HCT116 (cell line): ENCODE data around the gene DCDC2. TPM values are rescaled to one million over a fixed set of nuclear protein-coding genes. Genes with fewer than 3 reads are reported as not detected.

Source experiments
- ATAC-seq: fragments of 200-7000 bp; cut with Tn5 transposase; 2 replicates; pipeline ENCODE4 v1.9.1; 2020; ENCODE audit warnings: mild to moderate bottlenecking, moderate library complexity
- BruUV-seq: library from RNA; stranded (reverse); fragments of 400-500 nt; replicated peaks from 2 replicates; lab custom pipeline; 2021; lab: Mats Ljungman, UMichigan
- CTCF ChIA-PET: fragments of 300-600 bp; sonication (Branson Sonifier 250); formaldehyde crosslinking; loops from one replicate; lab custom pipeline; 2021; ENCODE audit warnings: antibody characterized with exemption; lab: Charles Lee
- POLR2A ChIA-PET: fragments of 300-600, 350-600 bp; sonication (Branson Sonifier 250); formaldehyde crosslinking; loops from one replicate; lab custom pipeline; 2021; ENCODE audit warnings: antibody characterized with exemption; lab: Charles Lee
- RAD21 ChIA-PET, 2 experiments: fragments of 300-600 bp; sonication (Branson Sonifier 250); formaldehyde crosslinking; loops; one replicate each; lab custom pipeline; 2023; ENCODE audit warnings: low total read pairs in 2 of 2; ENCODE audit not compliant: uncharacterized antibody in 2 of 2, unreplicated experiment in 2 of 2, low non-redundant PET in 1 of 2; lab: Charles Lee
- DNase-seq: peaks from one replicate; pipeline ENCODE4 v3.0.0-alpha.2; 2010; ENCODE audit warnings: low read depth, low spot score
- H2AFZ ChIP-seq: fragments of 200-600 bp; shearing (Covaris generic), sonication (generic); 2 replicates; pipeline ENCODE4 v1.6.1; 2017; ENCODE audit warnings: low read depth, mixed run types, mixed read lengths, antibody characterized with exemption, low read length; ENCODE audit not compliant: poor library complexity, severe bottlenecking
- H3K27ac ChIP-seq: 2 replicates; pipeline ENCODE4 v1.5.1; 2012; ENCODE audit warnings: low read depth, low read length
- H3K27me3 ChIP-seq: fragments of 200-600 bp; sonication (generic); 2 replicates; pipeline ENCODE4 v1.6.1; 2016; ENCODE audit warnings: mixed run types, low read length, mixed read lengths; ENCODE audit not compliant: insufficient read depth
- H3K36me3 ChIP-seq, 2 experiments: fragments of 200-500 bp in 1 of 2; fragments of 200-600 bp in 1 of 2; sonication (Bioruptor generic) in 1 of 2; sonication (generic) in 1 of 2; 2 replicates each; pipeline versions ENCODE4 v1.5.1 to v1.6.1; 2014 to 2016; ENCODE audit warnings: low read length in 2 of 2, inconsistent platforms in 1 of 2, mixed read lengths in 1 of 2, mixed run types in 1 of 2; ENCODE audit not compliant: insufficient read depth in 2 of 2, control insufficient read depth in 1 of 2
- H3K4me1 ChIP-seq, 2 experiments: fragments of 200-600 bp in 1 of 2; sonication (generic) in 1 of 2; 2 replicates each; pipeline versions ENCODE4 v1.5.1 to v1.6.1; 2012 to 2017; ENCODE audit warnings: low read length in 2 of 2, inconsistent platforms in 1 of 2, mild to moderate bottlenecking in 1 of 2, mixed read lengths in 1 of 2, mixed run types in 1 of 2, moderate library complexity in 1 of 2; ENCODE audit not compliant: insufficient read depth in 2 of 2, control insufficient read depth in 1 of 2
- H3K4me2 ChIP-seq: fragments of 200-600 bp; sonication (generic); 2 replicates; pipeline ENCODE4 v1.6.1; 2017; ENCODE audit warnings: mixed run types, low read length, mixed read lengths
- H3K4me3 ChIP-seq, 2 experiments: fragments of 200-600 bp in 1 of 2; sonication (generic) in 1 of 2; replicated peaks in 1 of 2; 2 replicates each; pipeline ENCODE4 v1.5.1; 2011 to 2016; ENCODE audit warnings: low read length in 2 of 2, control low read depth in 1 of 2, low read depth in 1 of 2, mild to moderate bottlenecking in 1 of 2, mixed read lengths in 1 of 2, mixed run types in 1 of 2
- H3K79me2 ChIP-seq: fragments of 200-600 bp; sonication (generic); 2 replicates; pipeline ENCODE4 v1.6.1; 2017; ENCODE audit warnings: mild to moderate bottlenecking, mixed run types, low read length, moderate library complexity, mixed read lengths; ENCODE audit not compliant: insufficient read depth
- H3K9ac ChIP-seq: fragments of 200-600 bp; sonication (generic); 2 replicates; pipeline ENCODE4 v1.6.1; 2016; ENCODE audit warnings: low read length, mixed read lengths
- H3K9me2 ChIP-seq: fragments of 200-600 bp; sonication (generic), shearing (Covaris generic); 2 replicates; pipeline ENCODE4 v1.6.1; 2017; ENCODE audit warnings: mixed run types, mild to moderate bottlenecking, moderate library complexity; ENCODE audit not compliant: insufficient read depth
- H3K9me3 ChIP-seq, 2 experiments: fragments of 200-500 bp in 1 of 2; fragments of 200-600 bp in 1 of 2; sonication (Bioruptor generic) in 1 of 2; sonication (generic) in 1 of 2; 2 replicates each; pipeline ENCODE4 v1.6.1; 2014 to 2017; ENCODE audit warnings: low read length in 2 of 2, mixed read lengths in 2 of 2, inconsistent platforms in 1 of 2, low read depth in 1 of 2, mild to moderate bottlenecking in 1 of 2, mixed run types in 1 of 2, moderate library complexity in 1 of 2; ENCODE audit not compliant: control insufficient read depth in 1 of 2, insufficient read depth in 1 of 2
- H4K20me1 ChIP-seq: fragments of 200-600 bp; sonication (generic), shearing (Covaris generic); 2 replicates; pipeline ENCODE4 v1.6.1; 2017; ENCODE audit warnings: mixed run types, mild to moderate bottlenecking, moderate library complexity; ENCODE audit not compliant: insufficient read depth
- CBX3 ChIP-seq: IDR thresholded peaks from 2 replicates; pipeline ENCODE4 v1.6.1; 2012; ENCODE audit warnings: low read depth
- EGR1 ChIP-seq: IDR thresholded peaks from 2 replicates; pipeline ENCODE4 v1.6.1; 2012; ENCODE audit warnings: low read depth
- ELF1 ChIP-seq: IDR thresholded peaks from 2 replicates; pipeline ENCODE4 v1.6.1; 2012; ENCODE audit warnings: low read depth, borderline replicate concordance
- EZH2 ChIP-seq: fragments of 200-600 bp; sonication (generic); IDR thresholded peaks from 2 replicates; pipeline ENCODE4 v1.6.1; 2017; ENCODE audit warnings: antibody characterized with exemption, mixed run types
- FOSL1 ChIP-seq: IDR thresholded peaks from 2 replicates; pipeline ENCODE4 v1.6.1; 2012; ENCODE audit warnings: low read depth
- SIN3A ChIP-seq: IDR thresholded peaks from 2 replicates; pipeline ENCODE4 v1.6.1; 2012; ENCODE audit warnings: low read depth
- TCF7L2 ChIP-seq: IDR thresholded peaks from 2 replicates; pipeline ENCODE4 v1.7.0; 2011; ENCODE audit warnings: borderline replicate concordance, inconsistent platforms; ENCODE audit not compliant: insufficient read depth, insufficient read length; ENCODE audit errors: extremely low read depth
- ZFX ChIP-seq: fragments of 450-650 bp; IDR thresholded peaks from 2 replicates; pipeline ENCODE4 v1.6.1; 2017
- ZNF274 ChIP-seq: fragments of 200-500 bp; sonication (Bioruptor generic); IDR thresholded peaks from 2 replicates; pipeline ENCODE4 v1.6.1; 2014; ENCODE audit warnings: mild to moderate bottlenecking, low read depth, low read length, inconsistent platforms
- intact Hi-C: fragments of 100-400 bp; cut with micrococcal nuclease; formaldehyde crosslinking; loops from 2 replicates; pipeline ENCODE4 v1.10.0; 2022
- total RNA-seq: library from RNA; stranded (reverse); gene quantifications from one replicate; pipeline ENCODE4 v1.2.1, GENCODE V29; 2021; ENCODE audit not compliant: unreplicated experiment
- TF ChIP-seq, protein P1 (sequence below): IDR thresholded peaks from 2 replicates; pipeline ENCODE4 v1.6.1; 2012
- TF ChIP-seq, protein P2 (sequence below): IDR thresholded peaks from 2 replicates; pipeline ENCODE4 v1.6.1; 2012; ENCODE audit warnings: low read depth
- TF ChIP-seq, protein P3 (sequence below), 3 experiments: fragments of 200-600 bp in 1 of 3; sonication (generic) in 1 of 3; IDR thresholded peaks in 2 of 3; conservative IDR thresholded peaks in 1 of 3; 2 replicates each; pipeline ENCODE4 v1.5.1; 2012 to 2017; ENCODE audit warnings: low read depth in 2 of 3, low read length in 2 of 3, antibody characterized with exemption in 1 of 3, borderline replicate concordance in 1 of 3, control low read depth in 1 of 3, mild to moderate bottlenecking in 1 of 3, mixed read lengths in 1 of 3, mixed run types in 1 of 3, moderate library complexity in 1 of 3; ENCODE audit not compliant: insufficient read depth in 1 of 3
- TF ChIP-seq, protein P4 (sequence below): IDR thresholded peaks from 2 replicates; pipeline ENCODE4 v1.6.1; 2011; ENCODE audit warnings: mild to moderate bottlenecking, low read length, moderate library complexity; ENCODE audit not compliant: insufficient replicate concordance; ENCODE audit errors: extremely low read depth

The DCDC2 gene
- total RNA-seq, 1 experiment from 2014 or later = 0.17 TPM

DNA sequence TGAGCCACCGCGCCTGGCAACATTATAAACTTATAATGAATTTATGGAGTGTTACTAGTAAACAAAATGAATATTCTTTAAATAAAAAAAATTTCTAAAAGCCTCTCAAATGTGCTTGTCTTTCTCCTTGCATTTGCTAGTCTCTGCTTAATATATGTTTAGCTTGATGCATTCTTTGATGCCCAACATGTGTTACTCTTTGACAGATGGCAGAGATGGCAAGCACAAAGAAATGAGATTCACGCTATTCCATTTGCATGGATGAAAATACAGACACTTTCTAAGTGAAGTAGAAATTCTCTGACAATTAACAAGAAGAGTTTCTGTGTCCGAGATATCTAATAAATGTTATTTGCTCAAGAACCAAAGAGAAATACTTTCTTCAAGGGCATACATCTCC is 30.1 kb downstream of the DCDC2 start:
- no TSS peak for BruUV-seq
- ChIA-PET RAD21 (no interaction called here), CTCF (no interaction called here), POLR2A (no interaction called here)
- Histone ChIP-seq H4K20me1 (no peaks in the 10 kb centered on the region), H3K4me2 (no peak overlapping the region), H3K27me3 (no peaks in the 10 kb centered on the region), H2AFZ (no peak overlapping the region), H3K9ac (no peak overlapping the region), H3K9me2 (no peaks in the 10 kb centered on the region), H3K4me3 (no peak overlapping the region), H3K9me3 (no peaks in the 10 kb centered on the region), H3K4me1 (no peaks in the 10 kb centered on the region), H3K79me2 (no peaks in the 10 kb centered on the region), H3K36me3 (no peaks in the 10 kb centered on the region), H3K27ac (no peak overlapping the region)
- ATAC-seq (no peak), DNase-seq (no peak)
- TF ChIP-seq EZH2 = no peak
- intact Hi-C loops = no loop called here

DNA sequence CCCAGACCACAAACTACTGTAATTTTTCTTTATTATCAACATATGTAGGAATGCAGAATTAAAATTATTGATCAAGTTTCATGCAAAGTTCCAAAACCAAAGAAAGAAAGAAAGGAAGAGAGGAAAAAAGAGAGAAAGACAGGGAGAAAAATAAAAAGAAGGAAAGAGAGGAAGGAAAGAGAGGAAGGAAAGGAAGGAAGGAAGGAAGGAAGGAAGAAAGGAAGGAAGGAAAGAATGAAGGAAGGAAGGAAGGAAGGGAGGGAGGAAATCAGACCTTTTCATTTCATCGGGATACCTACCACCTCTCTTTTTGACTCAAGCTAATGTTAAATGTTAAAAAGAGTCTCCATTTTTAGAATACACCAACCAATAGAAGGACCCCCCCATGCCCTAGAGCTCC is 31.9 kb downstream of the DCDC2 start:
- H2AFZ ChIP-seq = no peak overlapping the region
- H3K27ac ChIP-seq = no peak overlapping the region
- no peaks in the 10 kb centered on the region for H3K4me1 ChIP-seq
- no peak overlapping the region for H3K4me2 ChIP-seq
- ATAC-seq (no peak), DNase-seq (no peak)
- no peaks in the 10 kb centered on the region for H4K20me1 ChIP-seq
- ChIA-PET POLR2A (no interaction called here), CTCF (no interaction called here), RAD21 (no interaction called here)
- intact Hi-C loops = no loop called here
- no peak overlapping the region for H3K4me3 ChIP-seq
- no peaks in the 10 kb centered on the region for H3K36me3 ChIP-seq
- H3K9me3 ChIP-seq = no peaks in the 10 kb centered on the region
- BruUV-seq = no TSS peak
- H3K79me2 ChIP-seq = no peaks in the 10 kb centered on the region
- H3K27me3 ChIP-seq = no peaks in the 10 kb centered on the region
- no peaks in the 10 kb centered on the region for H3K9me2 ChIP-seq
- no peak overlapping the region for H3K9ac ChIP-seq
- TF ChIP-seq CBX3 (no peak), FOSL1 (no peak), ELF1 (no peak), ZNF274 (no peak), TCF7L2 (no peak), EGR1 (no peak), ZFX (no peak), EZH2 (no peak), SIN3A (no peak)
- TF ChIP-seq, protein P1, sequence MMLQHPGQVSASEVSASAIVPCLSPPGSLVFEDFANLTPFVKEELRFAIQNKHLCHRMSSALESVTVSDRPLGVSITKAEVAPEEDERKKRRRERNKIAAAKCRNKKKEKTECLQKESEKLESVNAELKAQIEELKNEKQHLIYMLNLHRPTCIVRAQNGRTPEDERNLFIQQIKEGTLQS = no peak
- TF ChIP-seq, protein P2, sequence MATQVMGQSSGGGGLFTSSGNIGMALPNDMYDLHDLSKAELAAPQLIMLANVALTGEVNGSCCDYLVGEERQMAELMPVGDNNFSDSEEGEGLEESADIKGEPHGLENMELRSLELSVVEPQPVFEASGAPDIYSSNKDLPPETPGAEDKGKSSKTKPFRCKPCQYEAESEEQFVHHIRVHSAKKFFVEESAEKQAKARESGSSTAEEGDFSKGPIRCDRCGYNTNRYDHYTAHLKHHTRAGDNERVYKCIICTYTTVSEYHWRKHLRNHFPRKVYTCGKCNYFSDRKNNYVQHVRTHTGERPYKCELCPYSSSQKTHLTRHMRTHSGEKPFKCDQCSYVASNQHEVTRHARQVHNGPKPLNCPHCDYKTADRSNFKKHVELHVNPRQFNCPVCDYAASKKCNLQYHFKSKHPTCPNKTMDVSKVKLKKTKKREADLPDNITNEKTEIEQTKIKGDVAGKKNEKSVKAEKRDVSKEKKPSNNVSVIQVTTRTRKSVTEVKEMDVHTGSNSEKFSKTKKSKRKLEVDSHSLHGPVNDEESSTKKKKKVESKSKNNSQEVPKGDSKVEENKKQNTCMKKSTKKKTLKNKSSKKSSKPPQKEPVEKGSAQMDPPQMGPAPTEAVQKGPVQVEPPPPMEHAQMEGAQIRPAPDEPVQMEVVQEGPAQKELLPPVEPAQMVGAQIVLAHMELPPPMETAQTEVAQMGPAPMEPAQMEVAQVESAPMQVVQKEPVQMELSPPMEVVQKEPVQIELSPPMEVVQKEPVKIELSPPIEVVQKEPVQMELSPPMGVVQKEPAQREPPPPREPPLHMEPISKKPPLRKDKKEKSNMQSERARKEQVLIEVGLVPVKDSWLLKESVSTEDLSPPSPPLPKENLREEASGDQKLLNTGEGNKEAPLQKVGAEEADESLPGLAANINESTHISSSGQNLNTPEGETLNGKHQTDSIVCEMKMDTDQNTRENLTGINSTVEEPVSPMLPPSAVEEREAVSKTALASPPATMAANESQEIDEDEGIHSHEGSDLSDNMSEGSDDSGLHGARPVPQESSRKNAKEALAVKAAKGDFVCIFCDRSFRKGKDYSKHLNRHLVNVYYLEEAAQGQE = no peak
- TF ChIP-seq, protein P3, sequence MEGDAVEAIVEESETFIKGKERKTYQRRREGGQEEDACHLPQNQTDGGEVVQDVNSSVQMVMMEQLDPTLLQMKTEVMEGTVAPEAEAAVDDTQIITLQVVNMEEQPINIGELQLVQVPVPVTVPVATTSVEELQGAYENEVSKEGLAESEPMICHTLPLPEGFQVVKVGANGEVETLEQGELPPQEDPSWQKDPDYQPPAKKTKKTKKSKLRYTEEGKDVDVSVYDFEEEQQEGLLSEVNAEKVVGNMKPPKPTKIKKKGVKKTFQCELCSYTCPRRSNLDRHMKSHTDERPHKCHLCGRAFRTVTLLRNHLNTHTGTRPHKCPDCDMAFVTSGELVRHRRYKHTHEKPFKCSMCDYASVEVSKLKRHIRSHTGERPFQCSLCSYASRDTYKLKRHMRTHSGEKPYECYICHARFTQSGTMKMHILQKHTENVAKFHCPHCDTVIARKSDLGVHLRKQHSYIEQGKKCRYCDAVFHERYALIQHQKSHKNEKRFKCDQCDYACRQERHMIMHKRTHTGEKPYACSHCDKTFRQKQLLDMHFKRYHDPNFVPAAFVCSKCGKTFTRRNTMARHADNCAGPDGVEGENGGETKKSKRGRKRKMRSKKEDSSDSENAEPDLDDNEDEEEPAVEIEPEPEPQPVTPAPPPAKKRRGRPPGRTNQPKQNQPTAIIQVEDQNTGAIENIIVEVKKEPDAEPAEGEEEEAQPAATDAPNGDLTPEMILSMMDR (IDR thresholded peaks at IDR 0.05 in 2 of 3, conservative IDR thresholded peaks at IDR 0.05 in 1 of 3; ENCODE audit: borderline replicate concordance in 1 of 3, insufficient read depth in 1 of 3, low read depth in 2 of 3, low read length in 2 of 3) = no peak
- TF ChIP-seq, protein P4, sequence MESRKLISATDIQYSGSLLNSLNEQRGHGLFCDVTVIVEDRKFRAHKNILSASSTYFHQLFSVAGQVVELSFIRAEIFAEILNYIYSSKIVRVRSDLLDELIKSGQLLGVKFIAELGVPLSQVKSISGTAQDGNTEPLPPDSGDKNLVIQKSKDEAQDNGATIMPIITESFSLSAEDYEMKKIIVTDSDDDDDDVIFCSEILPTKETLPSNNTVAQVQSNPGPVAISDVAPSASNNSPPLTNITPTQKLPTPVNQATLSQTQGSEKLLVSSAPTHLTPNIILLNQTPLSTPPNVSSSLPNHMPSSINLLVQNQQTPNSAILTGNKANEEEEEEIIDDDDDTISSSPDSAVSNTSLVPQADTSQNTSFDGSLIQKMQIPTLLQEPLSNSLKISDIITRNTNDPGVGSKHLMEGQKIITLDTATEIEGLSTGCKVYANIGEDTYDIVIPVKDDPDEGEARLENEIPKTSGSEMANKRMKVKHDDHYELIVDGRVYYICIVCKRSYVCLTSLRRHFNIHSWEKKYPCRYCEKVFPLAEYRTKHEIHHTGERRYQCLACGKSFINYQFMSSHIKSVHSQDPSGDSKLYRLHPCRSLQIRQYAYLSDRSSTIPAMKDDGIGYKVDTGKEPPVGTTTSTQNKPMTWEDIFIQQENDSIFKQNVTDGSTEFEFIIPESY = no peak
